M059J (cell line): ENCODE data around the gene FUT7. TPM values are rescaled to one million over a fixed set of nuclear protein-coding genes. Genes with fewer than 3 reads are reported as not detected.
A peak's percentile ranks its signal among the peaks of the same experiment; 100 is the strongest.

ENCODE experiments used
- DNase-seq: peaks from one replicate; pipeline ENCODE4 v3.0.0-alpha.2; 2012; ENCODE audit warnings: low read depth
- total RNA-seq: library from RNA; depleted of rRNA; stranded (reverse); fragments of >200 nt; shearing (Covaris generic); gene quantifications from 2 replicates; pipeline ENCODE4 v1.2.3, GENCODE V29; 2014; rRNA removed

Gene FUT7
- not detected in 2 replicates for total RNA-seq

GRCh38 chr9:137031904-137032640, at the start of gene FUT7:
Gene FUT7 (minus strand): TSS chr9:137032088. CDS start chr9:137031991, 97 bp downstream.
- DNase-seq = no peak

- DNase-seq = no peak
These were observed 48.6 kb upstream of the FUT7 start for GRCh38 chr9:137080260-137081122.

GRCh38 chr9:137079401-137079787, 47.5 kb upstream of the FUT7 start:
- DNase-seq = no peak

GRCh38 chr9:137078701-137079400, 47.0 kb upstream of the FUT7 start:
- no peak for DNase-seq

- DNase-seq = no peak
These were observed 46.1 kb upstream of the FUT7 start for GRCh38 chr9:137077758-137078693.

DNA sequence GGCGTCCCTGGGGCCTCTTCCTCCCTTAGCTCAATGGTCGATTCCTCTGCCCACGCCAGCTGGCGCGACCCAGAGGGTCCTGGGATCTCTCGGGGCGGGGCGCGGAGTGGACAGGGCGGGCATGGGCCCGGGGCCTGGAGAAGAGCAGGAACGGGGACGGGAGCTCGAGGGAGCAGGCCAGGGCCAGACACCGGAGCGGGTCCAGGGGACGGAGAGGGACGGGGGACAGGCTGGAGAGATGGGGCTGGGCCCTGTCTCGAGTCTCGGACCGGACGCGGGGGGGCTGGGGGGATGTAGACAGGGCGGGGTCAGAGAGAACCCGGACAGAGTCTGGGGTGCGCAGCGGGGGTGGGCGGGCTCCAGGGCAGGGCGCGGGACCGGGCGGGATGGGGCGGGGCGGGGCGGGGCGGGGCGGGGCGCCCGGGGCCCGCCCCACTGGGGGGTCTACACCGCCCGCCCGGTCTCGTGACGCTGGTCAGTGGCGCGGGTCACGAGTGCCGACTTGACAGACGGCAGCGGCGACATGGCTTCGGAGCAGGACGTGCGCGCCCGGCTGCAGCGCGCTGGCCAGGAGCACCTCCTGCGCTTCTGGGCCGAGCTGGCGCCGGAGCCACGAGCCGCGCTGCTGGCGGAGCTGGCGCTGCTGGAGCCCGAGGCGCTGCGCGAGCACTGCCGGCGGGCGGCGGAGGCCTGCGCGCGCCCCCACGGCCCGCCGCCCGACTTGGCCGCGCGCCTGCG, 45.3 kb upstream of the FUT7 start, which contains the start of gene UAP1L1:
TSS of gene UAP1L1 (plus strand) at position 508 of the 738 bp plus-strand sequence. CDS start at position 524, 16 bp downstream.
- DNase-seq = peak; percentile 61

DNA sequence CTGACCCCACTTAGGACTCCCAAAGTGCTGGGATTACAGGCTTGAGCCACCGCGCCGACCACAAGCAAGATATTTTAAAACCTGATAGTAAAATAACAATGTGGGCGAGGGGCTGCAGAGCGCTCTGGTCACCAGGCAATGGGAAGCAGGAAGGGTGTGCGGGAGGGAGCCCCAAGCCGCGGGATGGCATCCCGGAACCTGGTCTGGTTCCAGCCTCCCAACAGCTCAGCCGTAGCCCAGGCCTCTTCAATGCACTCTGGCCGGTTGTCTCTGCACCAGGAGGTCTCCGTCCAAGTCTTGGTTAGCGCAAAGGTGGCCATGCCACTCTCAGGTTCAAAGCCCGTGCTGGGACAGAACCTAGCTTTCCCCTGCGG, 44.7 kb upstream of the FUT7 start:
- no peak for DNase-seq

- DNase-seq = no peak
These were observed 43.4 kb upstream of the FUT7 start for GRCh38 chr9:137075275-137075775.

- DNase-seq = no peak
These were observed 42.9 kb upstream of the FUT7 start for GRCh38 chr9:137074657-137075274.

GRCh38 chr9:137073992-137074399, 42.1 kb upstream of the FUT7 start:
- no peak for DNase-seq

DNA sequence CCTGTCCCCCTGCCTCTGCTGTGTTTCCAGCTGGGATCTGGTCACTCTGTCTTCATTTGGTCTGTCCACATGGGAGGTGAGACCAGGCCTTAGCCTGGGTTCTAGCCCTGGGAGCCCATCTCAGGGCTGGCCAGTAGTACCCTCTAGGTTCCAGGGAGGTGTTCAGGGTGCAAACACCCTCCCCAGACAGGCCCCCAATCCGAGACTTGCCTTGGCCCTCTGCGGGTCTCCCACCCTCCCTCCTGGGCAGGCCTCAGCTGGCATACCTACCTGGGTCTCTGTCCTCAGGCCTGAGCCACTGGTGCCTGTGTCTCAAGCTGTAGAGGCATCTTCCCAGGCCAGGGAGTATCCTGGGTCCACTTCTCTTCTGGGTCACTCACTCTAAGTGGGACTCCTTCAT, 39.4 kb upstream of the FUT7 start:
- DNase-seq = no peak

- DNase-seq = peak; percentile 35
These were observed 39.0 kb upstream of the FUT7 start for GRCh38 chr9:137070906-137071275.

- peak; percentile 91 for DNase-seq
These were observed 38.5 kb upstream of the FUT7 start, which contains the start of gene SAPCD2 for GRCh38 chr9:137070201-137070905. Gene SAPCD2 (minus strand): TSS chr9:137070557. CDS start chr9:137070460, 97 bp downstream.

DNA sequence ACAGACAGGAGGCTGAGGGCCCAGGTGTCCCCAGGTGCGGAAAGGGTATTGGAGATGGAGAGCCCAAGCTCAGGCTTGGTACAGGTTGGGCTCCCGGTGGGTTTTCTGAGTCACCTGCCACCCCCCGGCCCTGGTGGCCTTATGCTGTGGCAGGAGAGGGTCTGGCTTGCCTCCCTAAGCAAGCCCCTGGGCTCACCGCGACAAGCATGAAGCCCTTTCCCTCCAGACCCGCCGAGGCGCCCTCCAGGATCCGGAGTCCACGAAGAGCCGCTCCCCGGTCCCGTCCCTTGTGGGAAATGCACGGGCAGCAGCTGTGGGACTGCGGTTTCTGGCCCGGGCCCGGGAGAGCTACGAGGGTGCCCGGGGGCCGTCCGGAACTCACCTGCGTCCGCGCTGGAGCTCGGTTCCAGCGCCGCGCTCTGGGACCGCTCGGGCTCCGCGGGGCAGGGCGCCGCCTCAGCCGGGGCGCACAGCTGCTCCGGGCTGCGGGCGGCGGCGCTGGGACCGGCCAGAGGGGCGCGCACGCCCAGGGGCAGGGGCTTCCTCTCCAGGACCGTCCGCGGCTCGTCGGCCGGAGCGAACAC, 37.7 kb upstream of the FUT7 start:
- no peak for DNase-seq

GRCh38 chr9:137068539-137069507, 36.9 kb upstream of the FUT7 start:
- no peak for DNase-seq

DNA sequence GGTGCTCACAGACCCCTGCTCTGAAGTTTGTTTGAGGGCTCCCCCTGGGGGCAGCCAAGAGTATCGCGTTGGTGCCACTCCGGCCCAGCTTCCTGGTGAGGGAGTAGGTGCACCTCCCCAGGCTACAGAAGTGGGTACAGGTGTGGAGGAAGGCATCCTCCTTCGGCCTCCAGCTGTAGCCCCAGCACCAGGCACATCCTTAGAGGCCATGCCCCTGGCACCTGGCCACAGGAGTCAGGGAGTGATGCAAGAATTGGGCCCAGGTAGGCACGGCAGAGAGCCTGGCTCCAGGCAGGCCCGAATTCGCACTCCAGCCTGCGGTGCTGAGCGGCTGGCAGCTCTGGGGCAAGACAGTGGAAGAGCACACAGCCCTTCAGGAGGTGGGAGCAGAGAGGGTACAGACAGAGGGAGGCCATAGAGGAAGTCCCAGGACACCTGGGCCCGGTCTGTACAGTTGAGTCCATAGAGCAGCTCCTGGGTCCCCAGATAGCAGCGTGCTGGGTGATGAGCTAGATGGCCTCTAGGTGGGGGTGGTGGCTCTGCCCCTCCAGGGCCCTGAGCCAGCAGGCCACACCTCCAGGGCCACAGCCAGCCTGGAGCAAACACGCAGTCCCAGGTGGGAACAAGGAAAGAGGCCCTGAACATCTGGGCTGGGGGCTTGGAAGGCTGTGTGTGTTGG, 36.1 kb upstream of the FUT7 start:
- DNase-seq = peak; percentile 76
